Germinal center (tissue), 1 donor: Measurements from ENCODE around the gene PACS1.
"Not testable (repeated sequence)": the region's sequence is repeated elsewhere in the genome, so short reads cannot be mapped to it uniquely, and the experiment has no call there.

ENCODE experiments used
- DNase-seq: peaks from one replicate; pipeline ENCODE4 v3.0.0; 2012; ENCODE audit warnings: mixed read lengths, low spot score

PACS1 gene

GRCh38 chr11:66226101-66226500 lies 156.0 kb downstream of the PACS1 start:
- DNase-seq: no peak

GRCh38 chr11:66227700-66228099 lies 157.6 kb downstream of the PACS1 start:
- no peak for DNase-seq

GRCh38 chr11:66228521-66228920 lies 158.4 kb downstream of the PACS1 start:
- DNase-seq: no peak

- no peak for DNase-seq
These were observed 160.1 kb downstream of the PACS1 start for GRCh38 chr11:66230156-66230555.

DNA sequence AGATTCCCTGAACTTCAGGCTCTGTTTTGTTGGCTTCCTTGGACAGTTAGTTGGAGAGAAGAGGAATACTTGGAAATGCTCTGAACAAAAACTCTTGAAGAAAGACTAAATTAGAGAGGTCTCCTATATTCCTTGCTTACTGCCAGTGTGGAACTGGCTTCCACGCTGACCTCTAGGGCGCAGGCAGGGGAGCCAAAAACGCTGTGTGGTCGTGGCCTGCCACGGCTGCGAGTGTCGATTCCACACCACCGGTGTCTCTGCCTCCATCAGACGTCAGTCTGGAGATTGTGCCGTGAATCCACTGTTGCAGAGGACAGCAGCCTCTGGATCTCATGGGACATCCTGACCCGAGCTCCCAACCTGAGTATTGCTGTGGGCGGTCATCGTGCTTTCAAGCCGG lies 160.9 kb downstream of the PACS1 start:
- DNase-seq: no peak

GRCh38 chr11:66231561-66231960 lies 161.5 kb downstream of the PACS1 start:
- no peak for DNase-seq

DNA sequence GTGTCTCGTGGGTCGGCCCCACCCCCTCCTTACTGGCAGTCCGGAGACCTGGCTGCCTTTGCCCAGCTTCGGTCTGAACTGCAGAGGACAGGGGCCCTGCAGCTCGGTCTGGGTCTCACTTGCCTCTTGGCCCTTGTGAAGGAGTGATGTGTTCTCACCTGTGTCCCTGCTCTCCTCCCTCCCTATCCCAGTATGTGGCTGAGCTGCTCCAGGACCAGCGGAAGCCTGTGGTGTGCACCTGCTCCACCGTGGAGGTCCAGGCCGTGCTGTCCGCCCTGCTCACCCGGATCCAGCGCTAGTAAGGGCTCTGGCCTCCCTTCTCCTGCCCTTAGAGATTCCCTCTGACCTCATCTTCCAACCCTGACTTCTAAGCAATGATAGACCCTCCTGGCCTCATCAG lies 162.7 kb downstream of the PACS1 start:
- no peak for DNase-seq

GRCh38 chr11:66233301-66233700 lies 163.2 kb downstream of the PACS1 start:
- DNase-seq: no peak

- DNase-seq: no peak
These were observed 165.1 kb downstream of the PACS1 start for GRCh38 chr11:66235141-66235540.

DNA sequence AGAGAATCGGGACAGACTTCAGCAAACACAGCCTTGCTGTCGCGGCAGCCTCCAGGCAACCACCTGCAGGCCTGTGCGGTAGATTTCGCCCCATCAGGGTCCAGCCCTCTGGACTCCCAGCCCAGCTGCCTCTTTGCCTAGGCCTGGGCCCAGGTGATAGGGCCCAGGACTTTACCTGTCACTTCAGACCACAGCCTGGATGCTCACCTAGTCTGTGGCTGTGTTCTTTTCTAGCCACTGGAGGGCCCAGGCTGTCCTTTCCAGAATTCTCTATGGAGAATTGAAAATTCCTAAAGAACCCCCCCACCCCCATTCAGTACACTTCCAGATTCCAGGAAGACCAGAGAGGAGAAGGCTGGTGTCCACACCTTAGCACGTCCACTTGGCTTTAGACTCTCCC lies 167.8 kb downstream of the PACS1 start:
- no peak for DNase-seq

GRCh38 chr11:66238786-66239413 lies 168.8 kb downstream of the PACS1 start:
- no peak for DNase-seq

DNA sequence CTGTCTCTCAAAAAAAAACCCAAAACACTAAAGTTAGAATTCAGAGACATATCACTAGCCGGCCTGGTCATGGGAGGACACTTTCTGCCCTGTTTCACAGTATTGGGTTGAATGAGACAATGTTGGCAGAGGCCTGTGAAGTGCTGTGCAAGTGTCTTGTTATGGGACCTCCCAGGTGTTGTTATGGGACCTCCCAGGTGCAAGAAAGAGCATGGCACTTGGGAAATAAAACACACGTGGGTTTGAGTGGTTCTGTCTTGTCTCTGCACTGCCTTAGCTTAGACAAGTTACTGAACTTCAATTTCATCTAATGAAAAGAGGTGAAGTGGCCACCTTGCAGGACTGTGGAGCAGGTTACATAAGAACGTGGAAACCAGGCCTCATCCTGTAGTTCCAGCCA lies 169.4 kb downstream of the PACS1 start:
- no peak for DNase-seq

GRCh38 chr11:66239998-66240780 lies 170.1 kb downstream of the PACS1 start:
- no peak for DNase-seq

GRCh38 chr11:66240781-66241136 lies 170.7 kb downstream of the PACS1 start:
- no peak for DNase-seq

- DNase-seq: no peak
These were observed 172.2 kb downstream of the PACS1 start for GRCh38 chr11:66242095-66242765.

DNA sequence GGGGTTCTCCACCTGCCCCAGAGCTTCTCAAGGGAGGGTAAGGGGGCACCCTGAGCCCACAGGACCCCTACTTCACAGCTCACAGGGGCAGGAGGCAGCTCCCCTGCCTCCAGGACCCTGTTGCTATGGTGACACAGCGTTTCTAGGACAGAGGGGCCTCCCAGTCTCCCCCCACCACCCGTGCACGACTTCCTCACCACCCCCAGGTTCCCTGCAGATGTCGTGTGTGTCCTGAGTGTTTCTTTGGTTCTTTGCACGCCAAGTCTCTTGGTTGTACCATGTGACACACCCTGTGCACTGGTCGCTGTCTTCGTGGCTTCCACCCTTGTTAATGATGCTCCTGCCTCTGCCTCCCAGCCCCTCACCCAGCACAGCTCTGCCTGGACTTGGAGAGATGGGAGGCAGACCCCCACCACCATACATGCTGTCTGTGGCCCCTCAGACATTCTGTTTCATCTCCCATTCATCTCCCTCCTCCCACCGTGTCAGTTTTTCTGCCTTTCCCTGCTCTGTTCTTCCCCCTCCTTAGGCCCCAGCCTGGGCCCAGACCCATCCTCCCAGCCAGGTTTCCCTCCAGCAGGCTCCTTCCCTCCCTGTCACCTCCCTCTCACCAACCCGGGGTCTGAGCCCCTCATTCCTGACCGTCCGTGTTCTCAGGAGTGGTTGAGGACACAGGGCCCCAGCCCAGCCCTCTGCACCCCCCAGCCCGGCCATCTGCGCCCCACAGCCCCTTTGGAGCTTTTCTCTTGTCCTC lies 173.9 kb downstream of the PACS1 start:
- no peak for DNase-seq

- DNase-seq: no peak
These were observed 177.2 kb downstream of the PACS1 start for GRCh38 chr11:66247295-66247694.

GRCh38 chr11:66247801-66248200 lies 177.7 kb downstream of the PACS1 start:
- DNase-seq: no peak

- DNase-seq: no peak
These were observed 178.8 kb downstream of the PACS1 start for GRCh38 chr11:66248903-66249302.

DNA sequence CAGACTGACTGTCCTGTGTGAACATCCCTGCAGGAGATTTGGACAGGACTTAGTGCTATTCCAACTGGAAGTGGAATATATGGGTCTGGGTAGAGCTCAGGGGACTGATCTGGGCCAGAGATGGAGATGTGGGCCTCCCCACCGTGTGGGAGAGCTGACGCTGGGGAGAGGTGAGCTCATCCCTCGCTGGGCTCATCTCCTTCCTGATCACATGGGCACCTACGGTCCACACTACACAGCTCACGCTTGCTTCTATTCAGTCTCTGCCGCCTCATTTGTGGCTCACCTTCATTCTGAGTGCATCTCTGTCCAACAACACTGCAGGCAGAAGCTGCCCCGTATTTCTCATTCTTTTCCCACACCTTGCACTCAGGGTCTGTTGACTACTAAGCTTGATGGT lies 181.7 kb downstream of the PACS1 start:
- no peak for DNase-seq

DNA sequence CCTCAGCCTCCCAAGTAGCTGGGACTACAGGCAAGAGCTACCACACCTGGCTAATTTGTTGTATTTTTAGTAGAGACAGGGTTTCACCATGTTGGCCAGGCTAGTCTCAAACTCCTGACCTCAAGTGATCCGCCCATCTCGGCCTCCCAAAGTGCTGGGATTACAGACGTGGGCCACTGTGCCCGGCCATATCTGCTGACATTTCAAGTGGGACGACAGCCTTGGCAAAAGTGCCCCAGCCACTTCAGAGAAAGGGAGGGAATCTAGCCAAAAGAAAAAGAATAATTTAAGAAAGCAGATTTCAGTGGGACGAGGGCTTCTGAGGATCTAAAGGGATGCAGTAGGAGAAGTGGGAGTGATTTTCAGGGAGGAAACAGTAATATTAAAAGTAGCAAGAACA lies 183.0 kb downstream of the PACS1 start:
- DNase-seq: not testable (repeated sequence)

DNA sequence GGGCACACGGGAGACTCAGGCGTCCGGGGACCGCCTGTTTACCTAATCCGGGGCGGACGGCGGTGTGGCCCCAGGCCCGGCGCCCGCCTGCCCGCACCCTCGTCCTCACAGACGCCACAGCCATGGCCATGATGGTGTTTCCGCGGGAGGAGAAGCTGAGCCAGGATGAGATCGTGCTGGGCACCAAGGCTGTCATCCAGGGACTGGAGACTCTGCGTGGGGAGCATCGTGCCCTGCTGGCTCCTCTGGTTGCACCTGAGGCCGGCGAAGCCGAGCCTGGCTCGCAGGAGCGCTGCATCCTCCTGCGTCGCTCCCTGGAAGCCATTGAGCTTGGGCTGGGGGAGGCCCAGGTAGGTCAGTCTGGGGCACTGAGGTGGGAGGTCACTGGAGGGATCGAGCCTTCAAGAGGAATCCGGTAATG lies 188.4 kb downstream of the PACS1 start:
- DNase-seq: no peak

- DNase-seq: no peak
These were observed 189.2 kb downstream of the PACS1 start for GRCh38 chr11:66259225-66259624.
